Cardiac muscle cell (in vitro differentiated cells and primary cell): ENCODE measurements around the gene CATSPERD. TPM values are rescaled to one million over a fixed set of nuclear protein-coding genes. Genes with fewer than 3 reads are reported as not detected.

Experiments
- DNase-seq, 2 donors: peaks; one replicate each; pipeline versions ENCODE4 v3.0.0 to v3.0.0-alpha.2; 2010 to 2017; ENCODE audit warnings: low read depth in 1 of 2, low spot score in 1 of 2
- H3K27ac ChIP-seq: fragments of 200-600 bp; sonication (generic); 2 replicates; pipeline ENCODE4 v1.5.1; 2016
- H3K27me3 ChIP-seq: fragments of 200-600 bp; sonication (generic); 2 replicates; pipeline ENCODE4 v1.6.0; 2016; ENCODE audit warnings: control low read depth
- H3K36me3 ChIP-seq: fragments of 200-600 bp; sonication (generic); 2 replicates; pipeline ENCODE4 v1.5.1; 2016; ENCODE audit warnings: control low read depth
- H3K4me1 ChIP-seq: fragments of 200-600 bp; sonication (generic); 2 replicates; pipeline ENCODE4 v1.8.1; 2017; ENCODE audit warnings: low read depth, mild to moderate bottlenecking, mixed run types
- H3K4me3 ChIP-seq: fragments of 200-600 bp; sonication (generic); 2 replicates; pipeline ENCODE4 v1.5.1; 2016; ENCODE audit warnings: mild to moderate bottlenecking
- H3K9me3 ChIP-seq: fragments of 200-600 bp; sonication (generic); 2 replicates; pipeline ENCODE4 v1.5.1; 2017; ENCODE audit warnings: low read depth, mild to moderate bottlenecking, control low read depth
- polyA plus RNA-seq: library from polyadenylated mRNA; unstranded; fragments of >200 nt; fragmentation: Nextera tagmentation; extraction: Ambion mirVana; gene quantifications from 2 replicates; pipeline ENCODE4 v1.2.1, GENCODE V29; 2016
- total RNA-seq: library from RNA; depleted of rRNA; stranded (reverse); fragments of >200 nt; gene quantifications from 2 replicates; pipeline ENCODE4 v1.2.3, GENCODE V29; 2016
- TF ChIP-seq, protein P1 (sequence below): IDR thresholded peaks from 2 replicates; pipeline ENCODE4 v1.5.1; 2012; ENCODE audit warnings: low read depth, mild to moderate bottlenecking, low read length

Gene CATSPERD
- total and polyA plus RNA-seq, 2 experiments from 2014 or later = not detected

DNA sequence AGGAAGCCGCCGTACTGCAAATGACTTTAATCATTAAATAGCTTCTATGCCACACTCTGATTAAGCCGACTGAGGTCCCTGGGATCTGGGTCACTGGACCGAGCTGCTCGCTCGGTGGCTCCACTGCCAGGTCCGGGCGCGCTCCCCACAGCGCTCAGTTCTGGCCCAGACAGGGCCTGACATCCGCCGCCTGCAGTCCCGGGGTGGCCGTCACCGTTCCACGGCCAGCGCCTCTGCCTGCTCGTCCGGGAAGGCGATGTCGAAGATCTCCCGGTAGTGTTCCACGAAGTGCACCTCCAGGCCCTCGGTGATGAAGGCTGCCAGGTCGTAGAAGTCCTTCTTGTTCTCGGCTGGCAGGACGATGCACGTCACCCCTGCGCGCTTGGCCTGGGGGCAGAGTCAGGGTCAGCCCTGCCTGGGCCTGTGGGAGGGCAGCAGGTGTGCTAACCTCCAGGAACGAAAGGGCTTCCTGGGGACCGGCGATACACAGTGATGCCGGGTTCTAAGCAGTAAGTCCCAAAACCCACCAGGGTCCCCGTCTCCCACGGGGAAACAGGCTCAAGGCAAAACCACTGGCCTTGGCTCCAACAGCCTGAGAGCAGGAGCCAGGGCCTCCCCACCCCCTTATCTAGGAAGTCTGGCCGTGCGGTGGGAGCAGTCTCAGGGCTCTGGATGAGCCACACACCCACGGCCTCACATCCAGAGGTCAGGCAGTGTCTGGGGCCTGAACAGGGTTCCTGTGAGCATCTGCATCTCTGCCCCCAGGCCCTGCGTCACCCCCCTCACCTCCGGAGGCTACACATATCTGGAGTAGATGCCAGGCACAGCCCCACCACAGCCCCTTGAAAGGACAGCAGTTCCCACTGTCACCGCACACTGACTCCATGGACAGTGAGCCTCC is 28.4 kb upstream of the CATSPERD start:
- Histone ChIP-seq H3K9me3 (no peaks in the 10 kb centered on the region), H3K27me3 (no peaks in the 10 kb centered on the region), H3K4me3 (peak overlapping the region; percentile 69), H3K36me3 (peaks cover 32% of the 10 kb centered on the region), H3K4me1 (no peaks in the 10 kb centered on the region), H3K27ac (peak overlapping the region; percentile 90)
- DNase-seq = no peak
- TF ChIP-seq, protein P1, sequence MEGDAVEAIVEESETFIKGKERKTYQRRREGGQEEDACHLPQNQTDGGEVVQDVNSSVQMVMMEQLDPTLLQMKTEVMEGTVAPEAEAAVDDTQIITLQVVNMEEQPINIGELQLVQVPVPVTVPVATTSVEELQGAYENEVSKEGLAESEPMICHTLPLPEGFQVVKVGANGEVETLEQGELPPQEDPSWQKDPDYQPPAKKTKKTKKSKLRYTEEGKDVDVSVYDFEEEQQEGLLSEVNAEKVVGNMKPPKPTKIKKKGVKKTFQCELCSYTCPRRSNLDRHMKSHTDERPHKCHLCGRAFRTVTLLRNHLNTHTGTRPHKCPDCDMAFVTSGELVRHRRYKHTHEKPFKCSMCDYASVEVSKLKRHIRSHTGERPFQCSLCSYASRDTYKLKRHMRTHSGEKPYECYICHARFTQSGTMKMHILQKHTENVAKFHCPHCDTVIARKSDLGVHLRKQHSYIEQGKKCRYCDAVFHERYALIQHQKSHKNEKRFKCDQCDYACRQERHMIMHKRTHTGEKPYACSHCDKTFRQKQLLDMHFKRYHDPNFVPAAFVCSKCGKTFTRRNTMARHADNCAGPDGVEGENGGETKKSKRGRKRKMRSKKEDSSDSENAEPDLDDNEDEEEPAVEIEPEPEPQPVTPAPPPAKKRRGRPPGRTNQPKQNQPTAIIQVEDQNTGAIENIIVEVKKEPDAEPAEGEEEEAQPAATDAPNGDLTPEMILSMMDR = no peak

DNA sequence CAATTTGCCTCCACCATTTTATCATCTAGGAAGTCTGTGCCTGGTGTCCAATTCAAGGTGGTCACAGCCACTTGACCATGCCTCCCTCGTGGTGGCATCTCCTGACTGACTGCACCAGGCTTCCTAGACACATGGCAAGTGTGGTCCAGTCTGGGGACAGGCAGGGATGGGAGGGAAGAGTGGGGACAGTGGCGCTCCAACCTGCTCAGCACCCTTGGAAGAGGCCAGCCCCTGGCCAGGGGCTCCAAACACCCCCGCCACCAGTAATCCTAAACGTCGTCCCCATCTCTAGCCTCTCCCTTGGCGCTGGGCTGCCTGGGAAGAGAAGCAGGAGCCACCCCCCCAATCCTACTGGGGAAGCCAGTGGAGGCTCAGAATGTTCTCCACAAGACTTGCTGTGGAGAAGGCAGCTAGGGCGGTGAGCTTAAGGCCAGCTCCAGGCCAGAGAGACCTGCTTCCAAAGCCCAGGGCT is 27.7 kb upstream of the CATSPERD start:
- Histone ChIP-seq H3K27ac (no peak overlapping the region), H3K4me1 (no peaks in the 10 kb centered on the region), H3K27me3 (no peaks in the 10 kb centered on the region), H3K9me3 (no peaks in the 10 kb centered on the region), H3K4me3 (no peak overlapping the region), H3K36me3 (peaks cover 32% of the 10 kb centered on the region)
- no peak for DNase-seq
- TF ChIP-seq, protein P1 = no peak

DNA sequence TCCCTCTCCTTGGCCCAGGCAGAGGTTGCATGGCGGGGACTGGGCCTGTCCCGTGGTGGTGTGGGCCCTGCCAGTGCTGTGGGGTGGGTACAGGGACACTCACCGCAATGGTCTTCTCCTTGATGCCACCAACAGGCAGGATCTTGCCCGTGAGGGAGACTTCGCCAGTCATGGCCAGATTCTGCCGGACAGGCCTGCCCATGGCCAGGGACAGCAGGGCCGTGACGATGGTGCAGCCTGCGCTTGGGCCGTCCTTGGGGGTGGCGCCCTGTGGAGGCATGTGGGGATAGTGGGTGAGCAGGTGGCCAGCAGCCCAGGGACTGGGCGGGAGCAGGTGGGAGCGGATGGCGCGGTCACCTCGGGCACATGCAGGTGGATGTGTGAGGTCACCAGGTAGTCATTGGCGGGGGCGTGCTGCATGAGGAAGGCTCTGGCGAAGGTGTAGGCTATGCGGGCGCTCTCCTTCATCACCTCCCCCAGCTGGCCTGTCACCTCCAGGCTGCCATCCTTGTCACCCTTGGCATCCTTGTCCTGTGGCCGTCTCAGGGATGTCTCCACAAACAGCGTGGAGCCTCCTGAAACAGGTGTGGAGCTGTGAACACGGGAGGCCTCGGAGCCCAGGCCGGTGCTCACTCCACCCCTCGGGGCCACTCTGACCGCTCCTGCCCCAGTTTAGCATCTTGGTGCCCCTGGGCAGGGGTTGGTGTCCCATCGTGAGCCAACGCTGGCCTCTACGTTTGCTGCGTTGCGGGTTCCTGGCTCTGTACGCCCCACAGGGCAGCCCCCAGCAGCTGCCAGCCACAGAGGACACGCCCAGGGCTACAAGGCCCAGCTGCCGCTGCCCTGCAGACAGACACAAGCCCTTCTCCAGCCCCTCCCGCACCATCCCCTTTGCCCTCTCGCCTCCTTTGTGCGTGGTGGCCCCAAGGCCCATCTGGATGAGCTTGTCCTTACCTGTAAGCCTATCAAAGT is 27.0 kb upstream of the CATSPERD start:
- DNase-seq = no peak
- no peaks in the 10 kb centered on the region for H3K9me3 ChIP-seq
- H3K27ac ChIP-seq = peak overlapping the region; percentile 4
- no peak overlapping the region for H3K4me3 ChIP-seq
- peaks cover 37% of the 10 kb centered on the region for H3K36me3 ChIP-seq
- H3K4me1 ChIP-seq = no peaks in the 10 kb centered on the region
- H3K27me3 ChIP-seq = no peaks in the 10 kb centered on the region
- TF ChIP-seq, protein P1 = no peak

DNA sequence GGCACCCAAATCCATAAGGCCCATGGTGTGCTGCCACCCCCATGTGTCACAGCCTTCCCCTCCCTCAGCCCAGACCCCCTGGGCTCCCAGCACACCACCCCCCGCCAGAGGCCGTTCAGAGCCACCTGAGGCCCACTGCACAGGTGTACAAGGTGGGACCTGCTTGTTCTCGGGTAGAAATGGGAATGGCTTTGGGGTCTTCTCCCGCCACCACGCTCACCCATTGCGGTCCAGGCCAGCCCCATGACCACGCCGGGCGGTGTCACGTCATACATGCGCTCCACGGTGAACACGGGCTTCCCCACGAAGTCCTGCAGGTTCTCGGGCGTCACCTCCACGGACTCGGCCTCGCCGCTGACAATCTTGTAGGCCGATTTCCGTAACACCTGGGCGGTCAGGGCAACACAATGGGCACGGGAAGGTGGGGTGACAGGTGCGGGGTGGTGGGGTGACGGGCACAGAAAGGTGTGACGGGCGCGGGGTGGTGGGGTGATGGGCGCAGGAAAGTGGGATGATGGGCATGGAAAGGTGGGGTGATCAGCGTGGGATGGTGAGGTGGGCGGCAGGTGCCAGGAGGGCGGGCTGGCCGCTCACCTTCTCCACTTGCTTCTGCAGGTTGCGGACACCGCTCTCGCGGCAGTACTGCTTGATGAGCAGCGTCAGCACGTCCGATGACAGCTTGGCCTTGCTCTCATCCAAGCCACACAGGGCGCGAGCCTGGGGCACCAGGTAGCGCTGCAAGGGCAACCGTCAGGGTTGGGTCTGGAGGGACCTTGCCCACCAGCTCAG is 26.1 kb upstream of the CATSPERD start:
- Histone ChIP-seq H3K9me3 (no peaks in the 10 kb centered on the region), H3K4me3 (no peak overlapping the region), H3K27me3 (no peaks in the 10 kb centered on the region), H3K4me1 (no peaks in the 10 kb centered on the region), H3K36me3 (peaks cover 43% of the 10 kb centered on the region), H3K27ac (no peak overlapping the region)
- TF ChIP-seq, protein P1 = no peak
- DNase-seq = no peak
